ENCODE results near the gene WWOX.

WWOX gene

GRCh38 chr16:79098907-79099306 lies 999.5 kb downstream of the WWOX start:
- TF ChIP-seq CTCF (IDR thresholded peaks at IDR 0.05): no peak
- Histone ChIP-seq H3K9me3 (no peaks in the 10 kb centered on the region), H3K4me3 (ENCODE audit: low read depth in 1 of 2, low read length in 1 of 2) (no peak overlapping the region), H3K27me3 (no peaks in the 10 kb centered on the region), H3K36me3 (no peaks in the 10 kb centered on the region), H3K4me1 (ENCODE audit: control insufficient read depth in 1 of 2, insufficient read depth in 1 of 2, low read depth in 1 of 2, low read length in 1 of 2) (peaks cover 30 to 31% of the 10 kb centered on the region in 2 experiments), H3K27ac (peak overlapping the region; percentile 26)

- H3K4me3 ChIP-seq (ENCODE audit: low read depth in 1 of 2, low read length in 1 of 2): no peak overlapping the region
- TF ChIP-seq CTCF (IDR thresholded peaks at IDR 0.05): no peak
- no peaks in the 10 kb centered on the region for H3K9me3 ChIP-seq
- no peak overlapping the region for H3K27ac ChIP-seq
- peaks cover 22 to 23% of the 10 kb centered on the region in 2 experiments for H3K4me1 ChIP-seq (ENCODE audit: control insufficient read depth in 1 of 2, insufficient read depth in 1 of 2, low read depth in 1 of 2, low read length in 1 of 2)
- no peaks in the 10 kb centered on the region for H3K36me3 ChIP-seq
- H3K27me3 ChIP-seq: no peaks in the 10 kb centered on the region
Measured at GRCh38 chr16:79099716-79100115, 1000.3 kb downstream of the WWOX start.

GRCh38 chr16:79100447-79100846 lies 1001.0 kb downstream of the WWOX start:
- Histone ChIP-seq H3K9me3 (no peaks in the 10 kb centered on the region), H3K4me1 (ENCODE audit: control insufficient read depth in 1 of 2, insufficient read depth in 1 of 2, low read depth in 1 of 2, low read length in 1 of 2) (peaks cover 14 to 16% of the 10 kb centered on the region in 2 experiments), H3K36me3 (no peaks in the 10 kb centered on the region)

GRCh38 chr16:79101491-79101890 lies 1002.0 kb downstream of the WWOX start:
- peaks cover 13 to 15% of the 10 kb centered on the region in 2 experiments for H3K4me1 ChIP-seq (ENCODE audit: control insufficient read depth in 1 of 2, insufficient read depth in 1 of 2, low read depth in 1 of 2, low read length in 1 of 2)
- H3K36me3 ChIP-seq: no peaks in the 10 kb centered on the region
- no peak overlapping the region for H3K4me3 ChIP-seq (ENCODE audit: low read depth in 1 of 2, low read length in 1 of 2)
- no peaks in the 10 kb centered on the region for H3K27me3 ChIP-seq
- no peak overlapping the region for H3K27ac ChIP-seq
- no peak for TF ChIP-seq CTCF (IDR thresholded peaks at IDR 0.05)
- H3K9me3 ChIP-seq: no peaks in the 10 kb centered on the region

More at GRCh38 chr16:79100447-79100846, 1001.0 kb downstream of the WWOX start:
- no peak overlapping the region for H3K27ac ChIP-seq
- H3K4me3 ChIP-seq (ENCODE audit: low read depth in 1 of 2, low read length in 1 of 2): no peak overlapping the region
- no peaks in the 10 kb centered on the region for H3K27me3 ChIP-seq
- no peak for TF ChIP-seq CTCF (IDR thresholded peaks at IDR 0.05)

- Histone ChIP-seq H3K36me3 (no peaks in the 10 kb centered on the region), H3K4me1 (ENCODE audit: control insufficient read depth in 1 of 2, insufficient read depth in 1 of 2, low read depth in 1 of 2, low read length in 1 of 2) (no peaks in the 10 kb centered on the region), H3K9me3 (no peaks in the 10 kb centered on the region), H3K27me3 (no peaks in the 10 kb centered on the region), H3K4me3 (ENCODE audit: low read depth in 1 of 2, low read length in 1 of 2) (no peak overlapping the region), H3K27ac (no peak overlapping the region)
- TF ChIP-seq CTCF (IDR thresholded peaks at IDR 0.05): no peak
Measured at GRCh38 chr16:79104567-79104966, 1005.1 kb downstream of the WWOX start.

DNA sequence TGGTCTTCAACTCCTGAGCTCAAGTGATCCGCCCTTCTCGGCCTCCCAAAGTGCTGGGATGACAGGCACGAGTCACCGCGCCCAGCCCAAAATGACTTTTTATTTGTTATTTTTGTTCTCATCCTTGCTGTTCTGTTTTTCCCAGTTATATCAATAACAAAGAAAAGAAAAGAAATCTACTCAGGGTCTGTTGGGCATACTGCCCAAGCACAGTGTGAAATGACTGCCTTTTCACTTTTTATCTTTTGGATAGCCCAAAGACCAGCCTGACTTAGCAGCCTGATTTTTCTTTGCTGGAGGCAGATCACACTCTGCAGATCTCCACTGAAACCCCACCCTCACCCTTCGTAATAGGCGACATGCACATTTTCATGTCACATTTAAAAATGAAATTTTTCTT lies 1007.8 kb downstream of the WWOX start:
- Histone ChIP-seq H3K27ac (no peak overlapping the region), H3K9me3 (no peaks in the 10 kb centered on the region), H3K36me3 (no peaks in the 10 kb centered on the region), H3K27me3 (no peaks in the 10 kb centered on the region), H3K4me3 (ENCODE audit: low read depth in 1 of 2, low read length in 1 of 2) (no peak overlapping the region), H3K4me1 (ENCODE audit: control insufficient read depth in 1 of 2, insufficient read depth in 1 of 2, low read depth in 1 of 2, low read length in 1 of 2) (no peaks in the 10 kb centered on the region)
- no peak for TF ChIP-seq CTCF (IDR thresholded peaks at IDR 0.05)
